Breast epithelium (tissue), 4 donors: ENCODE data around the gene CCDC178. TPM values are rescaled to one million over a fixed set of nuclear protein-coding genes. Genes with fewer than 3 reads are reported as not detected.

Experiments
- DNase-seq, 2 donors: peaks; one replicate each; pipeline ENCODE4 v3.0.0-alpha.2; 2019; ENCODE audit warnings: low spot score in 2 of 2
- H3K27ac ChIP-seq, 2 donors: fragments of 200-600 bp; sonication (generic) in 1 of 2; one replicate each; pipeline ENCODE4 v1.5.1; 2016 to 2019; ENCODE audit warnings: mild to moderate bottlenecking in 1 of 2
- H3K27me3 ChIP-seq, 2 donors: fragments of 200-600 bp; sonication (generic) in 1 of 2; one replicate each; pipeline versions ENCODE4 v1.5.1 to v1.6.0; 2017 to 2019; ENCODE audit warnings: control low read depth in 1 of 2, mild to moderate bottlenecking in 1 of 2
- H3K36me3 ChIP-seq: fragments of 200-600 bp; one replicate; pipeline ENCODE4 v1.5.1; 2019
- H3K4me1 ChIP-seq, 2 donors: fragments of 200-600 bp; sonication (generic); one replicate each; pipeline ENCODE4 v1.5.1; 2016 to 2019; ENCODE audit warnings: control low read depth in 1 of 2
- H3K4me3 ChIP-seq, 3 donors: fragments of 200-600 bp; sonication (generic); 1 replicate in 2 of 3; 2 replicates in 1 of 3; pipeline ENCODE4 v1.5.1; 2016 to 2019; ENCODE audit warnings: mild to moderate bottlenecking in 3 of 3, moderate library complexity in 2 of 3
- H3K9me3 ChIP-seq, 2 donors: fragments of 200-600 bp; sonication (generic) in 1 of 2; one replicate each; pipeline ENCODE4 v1.5.1; 2016 to 2019; ENCODE audit warnings: control low read depth in 1 of 2
- CTCF ChIP-seq, 3 donors: fragments of 450-650 bp; IDR thresholded peaks; one replicate each; pipeline ENCODE4 v1.5.1; 2016 to 2017; ENCODE audit warnings: antibody characterized with exemption in 3 of 3, mild to moderate bottlenecking in 3 of 3, moderate library complexity in 3 of 3
- POLR2A ChIP-seq: fragments of 450-650 bp; IDR thresholded peaks from one replicate; pipeline ENCODE4 v1.6.1; 2016; ENCODE audit warnings: antibody characterized with exemption, mild to moderate bottlenecking, moderate library complexity
- POLR2AphosphoS5 ChIP-seq, 3 donors: sonication (generic); formaldehyde crosslinking; IDR thresholded peaks; one replicate each; pipeline ENCODE4 v1.6.1; 2017; ENCODE audit warnings: antibody characterized with exemption in 3 of 3
- intact Hi-C: fragments of 100-400 bp; cut with DNase I; formaldehyde crosslinking; loops from one replicate; pipeline ENCODE4 v1.15.1; 2023; ENCODE audit warnings: low total_unique reads
- total RNA-seq, 3 donors: library from RNA; depleted of rRNA; stranded (reverse); fragments of >200 nt; gene quantifications; one replicate each; pipeline ENCODE4 v1.1.0, GENCODE V29; 2016

CCDC178 gene
- total RNA-seq, 3 donors from 2014 or later: 1.6 to 4.6 (median 3.5) TPM

GRCh38 chr18:33114749-33115148 lies 325.8 kb downstream of the CCDC178 start:
- TF ChIP-seq CTCF (IDR thresholded peaks at IDR 0.05): no peak
- no peak for TF ChIP-seq POLR2A
- no peak for TF ChIP-seq POLR2AphosphoS5 (IDR thresholded peaks at IDR 0.05)
- no peak for DNase-seq
- no peak overlapping the region for H3K4me3 ChIP-seq
- H3K36me3 ChIP-seq: no peaks in the 10 kb centered on the region
- H3K9me3 ChIP-seq: no peaks in the 10 kb centered on the region
- intact Hi-C loops: no loop called here
- H3K27ac ChIP-seq: no peak overlapping the region
- no peaks in the 10 kb centered on the region for H3K4me1 ChIP-seq
- no peaks in the 10 kb centered on the region for H3K27me3 ChIP-seq

DNA sequence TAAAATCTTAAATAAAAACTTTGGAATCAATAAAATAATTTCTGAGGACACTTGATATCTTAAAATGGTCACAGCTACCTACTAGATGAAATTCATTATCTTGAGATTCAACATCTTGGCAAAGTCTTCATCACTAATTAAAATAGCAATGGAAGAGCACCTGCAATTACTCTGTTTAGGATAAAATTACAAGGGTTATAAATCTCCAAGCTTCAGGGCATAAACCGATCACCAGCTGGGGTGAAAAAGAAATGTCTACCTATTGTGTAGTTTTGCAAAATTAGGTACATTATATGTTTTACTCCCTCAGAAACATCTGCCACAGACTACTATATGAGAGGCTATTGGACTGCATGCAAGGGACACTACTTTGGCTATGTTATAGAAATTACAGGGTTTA lies 327.1 kb downstream of the CCDC178 start:
- Histone ChIP-seq H3K27me3 (no peaks in the 10 kb centered on the region), H3K36me3 (no peaks in the 10 kb centered on the region), H3K9me3 (no peaks in the 10 kb centered on the region), H3K27ac (no peak overlapping the region), H3K4me3 (no peak overlapping the region), H3K4me1 (no peaks in the 10 kb centered on the region)
- no peak for TF ChIP-seq POLR2A
- TF ChIP-seq CTCF (IDR thresholded peaks at IDR 0.05): no peak
- TF ChIP-seq POLR2AphosphoS5 (IDR thresholded peaks at IDR 0.05): no peak
- intact Hi-C loops: no loop called here
- no peak for DNase-seq

- H3K9me3 ChIP-seq: no peaks in the 10 kb centered on the region
- no peak overlapping the region for H3K27ac ChIP-seq
- peaks cover 5% of the 10 kb centered on the region for H3K36me3 ChIP-seq
- H3K4me3 ChIP-seq: no peak overlapping the region
- DNase-seq: no peak
- TF ChIP-seq POLR2A (no peak), CTCF (IDR thresholded peaks at IDR 0.05) (no peak), POLR2AphosphoS5 (IDR thresholded peaks at IDR 0.05) (no peak)
- intact Hi-C loops: no loop called here
- no peaks in the 10 kb centered on the region for H3K4me1 ChIP-seq
- H3K27me3 ChIP-seq: no peaks in the 10 kb centered on the region
Measured at GRCh38 chr18:33107511-33107910, 333.0 kb downstream of the CCDC178 start.

DNA sequence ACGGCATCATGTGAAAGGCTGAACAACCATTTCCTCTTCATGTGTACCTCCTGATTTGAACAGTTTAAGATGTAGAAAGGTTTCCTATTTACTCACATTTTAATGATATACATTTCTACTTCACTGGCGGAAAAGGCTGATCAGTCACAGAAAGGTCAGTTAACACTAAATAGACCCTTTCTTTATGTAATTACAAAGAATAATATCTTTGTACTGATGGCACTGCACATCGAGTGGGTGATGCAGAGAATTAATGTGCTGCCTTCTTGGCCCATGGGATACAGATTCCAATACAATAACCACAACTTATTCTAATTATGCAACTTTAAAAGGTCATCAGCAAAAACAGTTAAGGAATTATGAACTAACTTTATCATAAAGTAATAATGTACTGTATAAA lies 339.2 kb downstream of the CCDC178 start:
- intact Hi-C loops: no loop called here

GRCh38 chr18:33099626-33100025 lies 340.9 kb downstream of the CCDC178 start:
- H3K27ac ChIP-seq: no peak overlapping the region
- intact Hi-C loops: no loop called here
- H3K27me3 ChIP-seq: no peaks in the 10 kb centered on the region

More for the DNA sequence above, 339.2 kb downstream of the CCDC178 start:
- H3K36me3 ChIP-seq: no peaks in the 10 kb centered on the region
- H3K27ac ChIP-seq: no peak overlapping the region
- no peak overlapping the region for H3K4me3 ChIP-seq
- H3K27me3 ChIP-seq: no peaks in the 10 kb centered on the region
- no peaks in the 10 kb centered on the region for H3K9me3 ChIP-seq
- TF ChIP-seq CTCF (IDR thresholded peaks at IDR 0.05): no peak
- no peak for TF ChIP-seq POLR2A
- no peak for TF ChIP-seq POLR2AphosphoS5 (IDR thresholded peaks at IDR 0.05)
- DNase-seq: no peak
- H3K4me1 ChIP-seq: no peaks in the 10 kb centered on the region

More at GRCh38 chr18:33099626-33100025, 340.9 kb downstream of the CCDC178 start:
- Histone ChIP-seq H3K4me3 (no peak overlapping the region), H3K4me1 (no peaks in the 10 kb centered on the region), H3K36me3 (no peaks in the 10 kb centered on the region), H3K9me3 (no peaks in the 10 kb centered on the region)
- DNase-seq: no peak
- TF ChIP-seq POLR2A (no peak), CTCF (IDR thresholded peaks at IDR 0.05) (no peak), POLR2AphosphoS5 (IDR thresholded peaks at IDR 0.05) (no peak)
